Stimulated activated CD8-positive, alpha-beta memory T cell treated with anti-CD3 and anti-CD28 coated beads, Interleukin-15, amount 100 ng/mL, for 48 hours (primary cell): ENCODE measurements around the gene TKT.
A peak's percentile ranks its signal among the peaks of the same experiment; 100 is the strongest.
"Not testable (repeated sequence)": the region's sequence is repeated elsewhere in the genome, so short reads cannot be mapped to it uniquely, and the experiment has no call there.

ENCODE experiments used
- DNase-seq, 2 donors: peaks; one replicate each; pipeline ENCODE4 v3.0.0-alpha.2; 2020; ENCODE audit warnings: low read depth in 2 of 2

Gene TKT, protein sequence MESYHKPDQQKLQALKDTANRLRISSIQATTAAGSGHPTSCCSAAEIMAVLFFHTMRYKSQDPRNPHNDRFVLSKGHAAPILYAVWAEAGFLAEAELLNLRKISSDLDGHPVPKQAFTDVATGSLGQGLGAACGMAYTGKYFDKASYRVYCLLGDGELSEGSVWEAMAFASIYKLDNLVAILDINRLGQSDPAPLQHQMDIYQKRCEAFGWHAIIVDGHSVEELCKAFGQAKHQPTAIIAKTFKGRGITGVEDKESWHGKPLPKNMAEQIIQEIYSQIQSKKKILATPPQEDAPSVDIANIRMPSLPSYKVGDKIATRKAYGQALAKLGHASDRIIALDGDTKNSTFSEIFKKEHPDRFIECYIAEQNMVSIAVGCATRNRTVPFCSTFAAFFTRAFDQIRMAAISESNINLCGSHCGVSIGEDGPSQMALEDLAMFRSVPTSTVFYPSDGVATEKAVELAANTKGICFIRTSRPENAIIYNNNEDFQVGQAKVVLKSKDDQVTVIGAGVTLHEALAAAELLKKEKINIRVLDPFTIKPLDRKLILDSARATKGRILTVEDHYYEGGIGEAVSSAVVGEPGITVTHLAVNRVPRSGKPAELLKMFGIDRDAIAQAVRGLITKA

DNA sequence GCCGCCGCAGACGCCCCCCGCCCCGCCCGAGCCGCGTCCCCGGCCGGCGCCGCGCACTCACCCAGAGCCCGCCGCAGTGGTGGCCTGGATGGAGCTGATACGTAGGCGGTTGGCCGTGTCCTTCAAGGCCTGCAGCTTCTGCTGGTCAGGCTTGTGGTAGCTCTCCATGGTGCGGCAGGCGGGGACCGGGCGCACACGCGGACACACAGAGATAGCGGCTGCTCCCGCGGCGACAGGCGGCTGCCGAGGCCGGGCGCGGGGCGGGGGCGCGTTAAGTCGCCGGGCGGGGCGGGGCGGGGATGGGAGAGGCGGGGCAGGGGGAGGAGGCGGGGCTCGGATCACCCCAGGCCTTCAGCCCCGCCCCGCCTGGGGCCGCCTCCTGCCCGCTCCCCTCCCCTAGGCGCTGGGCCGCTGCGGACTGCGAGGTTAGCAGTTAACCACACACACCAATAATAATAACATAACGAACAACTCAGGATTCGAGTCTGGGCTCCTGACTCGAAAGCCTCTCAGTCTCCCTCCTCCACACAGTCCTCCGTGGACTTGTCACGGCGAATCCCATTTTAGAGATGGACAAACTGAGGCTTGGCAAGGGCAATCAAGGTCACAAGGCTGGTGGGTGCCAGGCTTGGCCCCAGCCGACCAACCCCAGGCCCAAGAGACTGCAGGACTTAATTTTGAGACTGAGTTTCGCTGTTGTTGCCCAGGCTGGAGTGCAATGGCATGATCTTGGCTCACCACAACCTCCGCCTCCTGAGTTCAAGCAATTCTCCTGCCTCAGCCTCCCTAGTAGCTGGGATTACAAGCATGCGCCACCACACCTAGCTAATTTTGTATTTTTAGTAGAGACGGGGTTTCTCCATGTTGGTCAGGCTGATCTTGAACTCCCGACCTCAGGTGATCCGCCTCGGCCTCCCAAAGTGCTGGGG lies at the start of gene TKT:
Gene TKT (minus strand): TSS at position 248 of the 929 bp plus-strand sequence. CDS start 80 bp downstream, at position 168.
- peak; percentile 73 to 75 for DNase-seq

DNA sequence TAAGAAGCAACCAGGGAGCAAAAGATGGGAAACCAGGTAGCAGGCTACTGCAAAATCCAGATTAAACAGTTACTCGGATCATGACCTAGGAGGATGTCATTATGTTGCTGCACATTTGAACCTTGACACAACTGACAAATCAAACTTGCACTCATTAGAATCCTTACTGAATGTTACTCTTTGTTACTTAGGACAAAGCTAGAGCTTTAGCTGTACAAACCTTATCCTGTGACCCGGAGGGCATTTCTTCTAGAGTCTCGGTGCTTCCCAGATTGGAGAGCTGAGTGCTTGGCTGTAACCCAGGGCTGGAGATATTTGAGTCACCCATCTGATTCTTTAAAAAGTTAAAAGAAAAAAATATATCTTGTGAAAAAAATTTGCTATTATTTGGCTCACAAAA lies 48.1 kb upstream of the TKT start:
- no peak for DNase-seq

DNA sequence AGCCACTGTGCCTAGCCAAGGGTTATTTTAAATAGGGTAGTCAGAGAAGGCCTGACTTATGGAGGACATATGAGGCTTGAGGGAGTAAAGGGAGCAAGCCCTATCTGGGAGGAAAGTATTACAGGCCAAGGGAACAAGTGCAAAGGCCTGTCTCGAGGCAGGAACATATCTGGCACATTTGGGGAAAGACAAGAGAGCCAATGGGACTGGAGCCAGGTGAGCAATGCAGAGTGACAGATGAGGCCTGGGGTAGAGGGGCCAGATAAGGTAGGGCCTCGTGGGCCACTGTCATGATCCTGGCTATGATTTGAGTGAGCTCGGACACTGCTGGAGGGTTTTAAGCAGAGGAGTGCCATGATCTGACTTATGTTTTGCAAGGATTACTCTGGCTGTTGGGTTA lies 47.7 kb upstream of the TKT start:
- DNase-seq: no peak

DNA sequence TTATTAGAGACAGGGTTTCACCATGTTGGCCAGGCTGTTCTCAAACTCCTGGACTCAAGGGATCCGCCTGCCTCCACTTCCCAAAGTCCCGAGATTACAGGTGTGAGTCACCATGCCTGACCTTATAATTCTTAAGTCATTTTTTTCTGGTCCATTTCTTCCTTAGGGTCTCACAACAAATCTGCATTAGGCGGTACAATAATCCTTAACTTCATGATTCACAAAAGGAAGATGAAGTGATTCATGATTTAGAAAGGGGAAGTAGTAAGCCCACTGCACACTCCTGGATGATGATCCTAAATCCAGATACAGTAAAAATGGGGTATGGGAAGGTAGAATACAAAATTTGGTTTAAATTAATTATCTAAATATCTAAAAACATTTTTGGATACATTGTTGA lies 45.0 kb upstream of the TKT start:
- DNase-seq: no peak

DNA sequence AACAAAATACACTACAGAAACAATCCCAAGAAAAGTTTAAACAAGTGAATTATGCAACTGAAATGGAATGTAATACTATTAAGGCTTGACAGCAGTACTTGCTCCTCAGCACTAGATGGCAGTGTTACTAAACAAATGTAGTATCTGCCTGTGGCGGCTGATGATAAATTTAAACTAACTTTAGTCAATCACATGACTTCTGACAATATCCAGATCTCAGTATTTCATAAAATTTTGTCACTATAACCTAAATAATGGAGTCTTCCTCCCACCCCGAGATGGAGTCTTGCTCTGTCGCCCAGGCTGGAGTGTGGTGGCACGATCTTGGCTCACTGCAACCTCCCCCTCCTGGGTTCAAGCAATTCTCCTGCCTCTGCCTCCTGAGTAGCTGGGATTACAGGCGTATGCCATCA lies 43.8 kb upstream of the TKT start:
- not testable (repeated sequence) for DNase-seq

DNA sequence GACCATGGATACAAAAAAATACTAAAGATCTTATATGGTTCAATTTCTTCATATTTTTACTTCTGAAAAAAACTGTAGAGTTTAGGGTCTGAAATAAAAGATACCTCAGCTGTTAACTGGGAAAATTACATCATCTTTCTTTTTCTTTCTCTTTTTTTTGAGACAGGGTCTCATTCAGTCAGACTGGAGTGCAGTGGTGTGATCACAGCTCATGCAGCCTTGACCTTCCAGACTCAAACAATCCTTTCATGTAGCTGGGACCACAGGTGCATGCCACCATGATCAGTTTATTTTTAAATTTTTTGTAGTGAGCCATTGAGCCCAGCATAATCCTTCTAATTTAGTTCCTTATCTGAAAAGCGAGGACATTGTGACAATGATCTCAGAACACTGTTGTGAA lies 39.6 kb upstream of the TKT start:
- no peak for DNase-seq

DNA sequence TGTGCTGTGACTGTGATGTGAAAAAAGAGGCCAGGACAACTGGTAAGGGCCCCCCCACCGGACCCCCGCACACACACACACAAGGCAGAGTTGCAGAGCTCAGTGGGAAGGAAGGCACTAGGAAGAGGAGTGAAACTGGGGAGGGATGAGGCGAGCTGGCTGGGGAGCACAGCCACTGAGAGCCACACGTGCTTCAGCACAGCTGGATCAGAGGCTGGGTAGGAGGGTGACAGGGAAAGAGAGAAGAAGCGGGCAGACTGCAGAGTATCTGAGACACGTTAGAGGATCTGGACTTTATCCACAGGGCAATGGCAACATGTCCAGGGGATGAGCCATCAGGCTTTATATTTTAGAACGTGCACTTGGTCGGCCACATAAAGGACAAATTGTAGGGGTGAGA lies 38.0 kb upstream of the TKT start:
- no peak for DNase-seq

DNA sequence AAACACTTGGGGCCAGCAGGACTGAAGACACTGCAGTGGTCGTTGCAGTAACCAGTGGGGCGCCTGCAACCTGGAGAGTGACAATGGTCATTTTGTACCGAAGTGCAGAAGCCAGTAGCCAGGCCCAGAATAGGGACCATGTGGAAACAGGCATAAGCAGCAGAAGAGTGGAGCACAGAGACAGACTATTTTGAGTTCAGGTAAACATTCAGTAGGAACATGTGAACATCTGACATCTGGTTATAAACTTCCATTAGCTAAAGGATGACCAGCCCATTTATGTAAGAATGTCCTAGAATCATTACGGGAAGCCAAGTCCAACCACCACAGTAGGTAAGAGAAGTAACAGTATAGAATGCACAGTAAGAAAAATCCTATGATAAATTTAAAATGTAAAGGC lies 32.4 kb upstream of the TKT start:
- DNase-seq: no peak

DNA sequence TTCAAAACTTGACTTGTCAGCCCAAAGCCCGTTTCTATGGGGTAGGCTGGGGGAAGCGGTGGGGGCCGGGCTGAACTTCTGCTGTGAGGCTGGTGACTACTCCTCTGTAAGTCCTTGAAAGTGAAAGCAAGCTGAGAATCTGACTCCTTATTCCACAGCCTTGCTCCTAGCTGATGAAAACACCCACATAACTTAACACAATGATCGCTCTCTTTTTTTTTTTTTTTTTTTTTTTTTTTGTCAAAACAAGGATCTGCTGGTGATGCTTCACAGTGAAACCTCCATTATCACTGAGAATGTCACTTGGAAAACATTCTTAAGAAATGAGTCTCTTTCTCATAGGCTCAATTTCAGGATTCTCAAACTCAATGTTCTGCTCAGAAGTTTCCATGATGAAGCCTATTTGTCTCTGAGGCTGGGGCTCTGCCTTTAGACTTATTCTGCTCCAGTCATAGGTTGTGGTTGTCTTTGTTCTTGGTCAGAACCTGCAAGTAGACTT lies 31.4 kb upstream of the TKT start:
- DNase-seq: no peak

DNA sequence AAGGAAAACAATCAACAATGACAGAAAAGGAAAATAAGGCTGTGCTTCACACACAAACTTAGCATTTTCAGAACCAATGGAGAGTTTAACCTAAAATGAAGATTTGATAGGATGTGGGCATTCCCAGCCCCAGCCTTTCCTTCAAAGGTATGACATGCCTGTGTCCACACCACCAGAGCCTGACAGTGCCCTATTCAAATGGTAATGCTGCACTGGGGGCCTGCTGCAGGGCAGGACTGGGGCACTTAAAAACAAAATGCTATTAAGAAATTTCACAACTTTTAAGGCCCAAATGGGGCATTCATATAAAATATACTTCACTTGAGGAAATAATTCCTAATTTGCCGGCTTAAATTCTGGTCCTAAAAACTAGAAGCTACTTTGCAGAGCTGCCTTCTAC lies 30.9 kb upstream of the TKT start:
- DNase-seq: no peak

DNA sequence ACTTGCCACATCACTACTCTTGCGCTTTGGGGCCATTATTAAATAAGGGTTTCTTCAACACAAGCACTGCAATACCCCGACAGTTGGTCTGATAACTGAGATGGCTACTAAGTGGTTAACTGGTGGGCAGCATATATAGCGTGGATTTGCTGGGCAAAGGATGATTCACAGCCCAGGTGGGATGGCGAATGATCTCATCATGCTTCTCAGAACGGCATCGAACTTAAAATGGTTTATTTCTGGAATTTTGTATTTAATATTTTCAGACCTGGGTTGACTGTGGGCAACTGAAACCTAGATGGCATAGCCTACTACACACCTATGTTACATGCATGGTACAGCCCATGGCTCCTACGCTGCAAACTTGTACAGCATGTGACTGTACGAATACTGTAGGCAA lies 26.8 kb upstream of the TKT start:
- no peak for DNase-seq

DNA sequence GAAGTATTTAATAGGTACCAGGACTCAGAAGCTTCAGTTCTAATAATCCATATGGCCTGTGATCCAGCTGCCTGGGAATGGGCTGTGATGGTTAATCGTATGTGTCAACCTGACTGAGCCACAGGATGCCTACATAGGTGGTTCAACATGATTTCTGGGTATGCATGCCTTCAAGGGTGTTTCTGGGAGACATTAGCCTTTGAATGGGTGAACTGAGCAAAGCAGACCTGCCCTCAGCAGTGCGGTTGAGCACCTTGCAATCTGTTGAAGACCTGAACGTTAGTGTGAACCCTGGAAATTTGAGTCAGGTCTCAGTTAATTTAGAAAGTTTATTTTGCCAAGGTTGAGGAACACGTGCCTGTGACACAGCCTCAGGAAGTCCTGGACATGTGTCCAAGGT lies 22.8 kb upstream of the TKT start:
- no peak for DNase-seq

DNA sequence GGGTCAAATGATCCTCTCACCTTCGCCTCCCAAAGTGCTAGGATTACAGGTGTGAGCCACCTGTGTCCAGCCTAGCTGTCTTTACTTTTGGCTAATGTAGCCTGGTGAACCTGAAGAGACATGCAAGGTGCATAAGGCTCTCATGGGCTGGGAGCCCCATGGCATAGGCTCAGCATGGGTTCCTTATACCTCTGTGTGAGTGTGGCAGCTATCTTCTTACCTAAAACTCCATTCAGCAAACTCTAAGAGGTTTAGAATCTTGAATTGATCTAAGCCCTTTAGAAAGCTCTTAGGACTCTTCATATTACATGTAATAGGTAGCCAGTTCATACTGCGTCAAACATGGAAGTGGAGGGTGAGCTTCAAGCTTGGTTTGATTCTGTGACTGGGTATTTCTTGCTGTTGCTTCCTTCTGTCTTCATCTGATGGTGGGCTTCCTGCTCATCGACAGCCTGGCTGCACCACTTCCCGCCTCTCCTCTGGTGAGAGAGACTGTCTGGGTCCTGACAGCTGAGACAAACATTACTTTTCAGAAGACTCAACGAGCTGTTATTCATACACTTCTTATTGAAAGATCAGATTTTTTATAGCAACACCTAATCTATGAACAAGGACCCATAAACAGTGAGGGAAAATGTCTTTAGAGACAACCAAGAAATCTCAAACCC lies 19.2 kb upstream of the TKT start:
- DNase-seq: no peak

DNA sequence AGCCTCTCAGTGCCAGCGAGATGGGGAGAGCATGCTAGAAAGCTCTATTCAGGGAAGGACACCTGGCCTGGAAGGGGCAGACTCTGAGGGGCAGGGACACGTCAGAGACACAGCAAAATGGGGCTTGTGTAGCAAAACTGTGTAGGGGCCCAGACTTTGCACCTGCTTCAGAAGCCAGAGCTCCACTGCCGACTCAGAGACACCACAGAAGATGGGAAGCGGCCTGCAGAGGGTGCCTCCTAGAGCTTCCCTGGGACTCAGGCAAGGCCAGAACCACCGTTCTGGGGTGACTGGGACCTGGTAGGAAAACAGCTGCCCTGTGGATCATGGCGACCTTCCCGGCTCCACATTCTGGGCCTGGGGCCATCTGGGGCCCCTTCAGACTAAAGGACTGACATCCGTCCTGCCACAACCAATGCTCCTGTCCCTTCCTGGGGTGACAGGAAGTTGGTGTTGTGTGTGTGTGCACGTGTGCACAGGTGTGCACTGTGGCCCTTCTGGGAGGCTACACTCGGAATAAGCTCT lies 17.4 kb upstream of the TKT start:
- DNase-seq: no peak

DNA sequence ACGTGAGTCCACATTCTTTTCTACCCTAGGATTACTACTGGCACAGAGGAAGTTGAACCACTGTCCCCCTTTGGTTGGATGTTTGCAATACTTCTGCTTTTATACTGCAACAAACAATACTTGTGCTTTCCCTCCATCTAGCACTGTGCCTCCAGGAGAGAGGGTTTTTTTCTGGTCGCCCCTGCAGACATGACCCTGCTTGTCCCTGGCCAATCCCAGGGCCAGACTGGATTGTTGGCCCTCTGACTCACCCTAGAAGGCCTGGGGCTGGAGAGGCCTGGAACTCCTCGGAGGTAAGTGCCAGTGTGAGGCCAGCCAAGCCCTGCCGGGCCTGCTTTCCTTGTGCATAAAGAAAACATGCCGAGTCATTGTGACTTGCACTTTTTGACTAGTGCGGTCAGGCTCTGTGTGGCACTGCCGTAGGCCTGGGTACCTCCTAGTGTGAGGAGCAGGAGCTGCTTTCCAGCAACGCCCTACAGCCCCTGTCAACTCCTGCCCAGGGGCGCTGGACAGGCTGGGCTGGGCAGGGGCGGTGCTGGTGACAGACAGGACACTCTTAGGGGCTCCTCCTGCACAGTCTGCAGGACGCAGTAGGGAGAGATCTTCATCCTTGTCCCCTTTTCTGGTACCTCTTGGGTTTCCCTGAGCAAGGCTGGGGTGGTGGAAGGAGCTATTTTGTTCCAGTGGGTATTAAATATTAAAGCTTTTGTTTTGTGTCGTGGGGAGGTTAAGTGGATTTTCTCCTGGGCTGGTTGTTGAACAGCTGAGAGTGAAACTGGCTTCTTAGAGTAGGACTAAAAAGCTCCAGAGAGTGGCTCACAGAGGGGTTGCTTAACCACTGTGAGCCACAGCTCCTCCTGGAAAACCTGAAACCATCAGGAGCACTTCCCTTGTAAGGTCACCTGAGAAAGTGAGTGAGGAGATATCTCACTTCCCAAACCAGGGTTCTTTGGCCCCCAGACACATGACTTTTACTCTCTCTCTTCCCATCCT lies 14.4 kb upstream of the TKT start:
- no peak for DNase-seq

DNA sequence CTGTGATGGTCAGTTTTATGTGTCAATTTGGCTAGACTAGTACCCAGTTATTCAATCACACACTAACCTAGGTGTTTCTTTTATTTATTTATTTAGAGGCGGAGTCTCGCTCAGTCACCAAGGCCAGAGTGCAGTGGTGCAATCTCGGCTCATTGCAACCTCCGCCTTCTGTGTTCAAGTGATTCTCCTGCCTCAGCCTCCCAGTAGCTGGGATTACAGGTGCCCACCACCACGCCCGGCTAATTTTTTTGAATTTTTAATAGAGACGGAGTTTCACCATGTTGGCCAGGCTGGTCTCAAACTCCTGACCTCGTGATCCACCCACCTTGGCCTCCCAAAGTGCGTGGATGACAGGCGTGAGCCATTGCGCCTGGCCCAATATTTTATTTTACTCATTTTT lies 13.4 kb upstream of the TKT start:
- DNase-seq: not testable (repeated sequence)

DNA sequence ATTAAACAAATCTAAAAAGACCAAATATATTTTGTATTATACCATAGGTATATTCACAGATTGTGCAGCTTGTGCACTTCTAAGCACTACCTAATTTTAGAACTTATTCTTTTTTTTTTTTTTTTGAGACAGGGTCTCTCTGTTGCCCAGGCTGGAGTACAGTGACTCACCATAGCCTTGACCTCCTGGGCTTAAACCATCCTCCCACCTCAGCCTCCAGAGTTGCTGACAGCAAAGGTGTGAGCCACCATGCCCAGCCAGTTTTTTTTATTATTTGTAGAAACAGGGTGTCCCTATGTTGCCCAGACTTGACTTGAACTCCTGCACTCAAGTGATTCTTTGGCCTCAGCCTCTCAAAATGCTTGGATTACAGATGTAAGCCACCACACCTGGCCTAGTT lies 11.9 kb upstream of the TKT start:
- no peak for DNase-seq

DNA sequence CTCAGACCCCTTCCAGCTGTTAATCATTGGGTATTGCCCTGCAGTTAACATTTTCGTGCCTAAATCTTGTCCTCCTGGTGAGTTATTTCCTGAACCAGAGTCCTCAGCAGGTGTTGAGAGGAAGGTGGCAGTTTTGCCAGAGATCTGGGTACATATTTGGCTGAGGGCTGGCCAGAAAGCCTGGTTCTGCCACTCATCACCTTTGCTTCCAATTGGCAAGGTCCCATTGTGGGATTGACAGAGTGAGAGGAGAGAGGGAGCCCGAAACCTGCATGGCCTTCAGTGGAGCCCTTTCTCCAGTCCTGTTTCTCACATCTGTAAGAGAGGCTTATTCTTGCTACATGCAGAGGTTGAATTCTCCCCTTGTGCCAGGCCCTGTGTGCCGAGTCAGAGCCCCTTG lies 8.9 kb upstream of the TKT start:
- DNase-seq: no peak

DNA sequence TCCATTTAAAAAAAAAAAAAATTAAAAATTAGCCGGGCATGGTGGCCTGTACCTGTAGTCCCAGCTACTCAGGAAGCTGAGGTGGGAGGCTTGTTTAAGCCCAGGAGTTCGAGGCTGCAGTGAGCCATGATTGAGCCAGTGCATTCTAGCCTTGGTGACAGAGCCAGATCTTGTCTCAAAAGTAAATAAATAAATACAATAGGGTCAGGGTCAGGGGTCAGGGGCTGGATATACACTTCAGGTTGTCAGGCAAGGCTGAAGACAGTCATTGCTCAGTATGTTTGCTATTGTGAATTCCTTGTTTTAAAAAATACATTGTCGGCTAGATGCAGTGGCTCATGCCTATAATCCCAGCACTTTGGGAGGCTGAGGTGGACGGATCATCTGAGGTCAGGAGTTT lies 8.1 kb upstream of the TKT start:
- DNase-seq: no peak

DNA sequence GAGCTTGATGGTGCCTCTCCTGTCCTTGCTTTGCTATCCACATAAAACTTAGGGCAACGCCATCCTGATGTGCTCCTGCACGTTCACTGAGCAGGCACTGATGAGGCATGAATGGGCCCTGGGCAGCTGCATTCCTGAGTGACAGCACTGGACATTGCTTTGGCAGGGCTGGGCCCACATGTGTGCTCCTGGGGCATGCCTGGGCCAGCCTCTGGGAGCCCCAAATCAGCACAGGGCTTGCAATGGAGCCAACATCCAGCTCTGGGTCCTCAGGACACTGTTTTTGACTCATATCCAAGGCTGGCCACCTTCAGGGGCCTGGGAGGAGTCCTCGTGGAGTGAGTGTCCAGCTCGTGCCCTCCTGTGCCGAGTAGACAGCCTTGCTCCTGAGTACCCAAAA lies 5.9 kb upstream of the TKT start:
- no peak for DNase-seq
